AG04449 (cell line): Measurements from ENCODE around the gene ZNF644.
A peak's percentile ranks its signal among the peaks of the same experiment; 100 is the strongest.
"Not testable (repeated sequence)": the region's sequence is repeated elsewhere in the genome, so short reads cannot be mapped to it uniquely, and the experiment has no call there.

ENCODE experiments used
- CTCF ChIA-PET: fragments of 350-600 bp; formaldehyde crosslinking; extraction: SDS; loops from one replicate; lab custom pipeline; 2021; ENCODE audit warnings: antibody characterized with exemption; lab: Yijun Ruan, JAX
- POLR2A ChIA-PET: fragments of 400-600, 350-600 bp; formaldehyde crosslinking; extraction: SDS; loops from one replicate; lab custom pipeline; 2020; ENCODE audit warnings: antibody characterized with exemption, inconsistent platforms; lab: Yijun Ruan, JAX
- DNase-seq: peaks from one replicate; pipeline ENCODE4 v3.0.0-alpha.2; 2010; ENCODE audit warnings: low read depth, low spot score
- H3K4me3 ChIP-seq: 2 replicates; pipeline ENCODE4 v1.5.1; 2011; ENCODE audit warnings: low read depth, mild to moderate bottlenecking, control low read depth, low read length
- TF ChIP-seq, protein P1 (sequence below): IDR thresholded peaks from one replicate; pipeline ENCODE4 v1.5.1; 2011; ENCODE audit warnings: mild to moderate bottlenecking, moderate library complexity, low read length, control low read depth, inconsistent platforms; ENCODE audit not compliant: insufficient read depth; ENCODE audit errors: missing control alignments

Gene ZNF644

GRCh38 chr1:90936731-90937130 lies 85.1 kb downstream of the ZNF644 start:
- POLR2A ChIA-PET = no interaction called here
- CTCF ChIA-PET = interaction anchor here (1.2 to 1.7 kb wide), 2 partner anchors 8 to 215 kb away, joined by 3 to 5 read pairs; no protein-coding TSS in a partner anchor
- H3K4me3 ChIP-seq = no peak overlapping the region
- TF ChIP-seq, protein P1, sequence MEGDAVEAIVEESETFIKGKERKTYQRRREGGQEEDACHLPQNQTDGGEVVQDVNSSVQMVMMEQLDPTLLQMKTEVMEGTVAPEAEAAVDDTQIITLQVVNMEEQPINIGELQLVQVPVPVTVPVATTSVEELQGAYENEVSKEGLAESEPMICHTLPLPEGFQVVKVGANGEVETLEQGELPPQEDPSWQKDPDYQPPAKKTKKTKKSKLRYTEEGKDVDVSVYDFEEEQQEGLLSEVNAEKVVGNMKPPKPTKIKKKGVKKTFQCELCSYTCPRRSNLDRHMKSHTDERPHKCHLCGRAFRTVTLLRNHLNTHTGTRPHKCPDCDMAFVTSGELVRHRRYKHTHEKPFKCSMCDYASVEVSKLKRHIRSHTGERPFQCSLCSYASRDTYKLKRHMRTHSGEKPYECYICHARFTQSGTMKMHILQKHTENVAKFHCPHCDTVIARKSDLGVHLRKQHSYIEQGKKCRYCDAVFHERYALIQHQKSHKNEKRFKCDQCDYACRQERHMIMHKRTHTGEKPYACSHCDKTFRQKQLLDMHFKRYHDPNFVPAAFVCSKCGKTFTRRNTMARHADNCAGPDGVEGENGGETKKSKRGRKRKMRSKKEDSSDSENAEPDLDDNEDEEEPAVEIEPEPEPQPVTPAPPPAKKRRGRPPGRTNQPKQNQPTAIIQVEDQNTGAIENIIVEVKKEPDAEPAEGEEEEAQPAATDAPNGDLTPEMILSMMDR = no peak
- no peak for DNase-seq

DNA sequence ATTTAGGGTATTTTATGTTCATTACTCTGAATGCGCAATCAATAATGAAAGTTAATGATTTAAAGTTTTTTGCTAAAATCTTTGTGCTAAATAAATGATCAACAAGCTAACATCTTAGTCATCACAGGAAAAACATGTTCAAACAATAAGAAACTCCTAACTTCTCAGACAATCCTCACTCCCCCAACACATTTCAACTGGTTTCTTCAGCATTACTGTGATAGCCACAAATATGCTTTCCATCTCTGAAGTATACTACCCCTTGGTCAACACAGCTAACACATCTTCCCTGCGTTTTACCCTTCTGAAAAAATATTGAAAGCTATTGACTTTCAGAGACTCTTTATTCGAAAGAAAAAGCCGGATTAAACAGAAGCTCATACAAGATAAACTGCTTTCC lies 85.8 kb downstream of the ZNF644 start:
- H3K4me3 ChIP-seq = no peak overlapping the region
- TF ChIP-seq, protein P1 = no peak
- ChIA-PET CTCF (interaction anchor here (1.2 to 1.7 kb wide), 2 partner anchors 9 to 214 kb away, joined by 3 to 5 read pairs; no protein-coding TSS in a partner anchor), POLR2A (no interaction called here)
- no peak for DNase-seq

DNA sequence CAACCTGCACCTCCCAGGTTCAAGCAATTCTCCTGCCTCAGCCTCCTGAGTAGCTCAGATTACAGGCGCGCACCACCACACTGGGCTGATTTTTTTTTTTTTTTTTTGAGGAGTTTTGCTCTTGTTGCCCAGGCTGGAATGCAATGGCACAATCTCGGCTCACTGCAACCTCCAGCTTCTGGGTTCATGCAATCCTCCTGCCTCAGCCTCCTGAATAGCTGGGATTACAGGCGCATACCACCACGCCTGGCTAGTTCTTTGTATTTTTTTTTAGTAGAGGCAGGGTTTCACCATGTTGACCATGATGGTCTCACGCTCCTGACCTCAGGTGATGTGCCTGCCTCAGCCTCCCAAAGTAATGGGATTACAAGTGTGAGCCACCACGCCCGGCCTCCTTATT lies 93.6 kb downstream of the ZNF644 start:
- H3K4me3 ChIP-seq, CTCF ChIA-PET, DNase-seq, POLR2A ChIA-PET: not testable (repeated sequence)

DNA sequence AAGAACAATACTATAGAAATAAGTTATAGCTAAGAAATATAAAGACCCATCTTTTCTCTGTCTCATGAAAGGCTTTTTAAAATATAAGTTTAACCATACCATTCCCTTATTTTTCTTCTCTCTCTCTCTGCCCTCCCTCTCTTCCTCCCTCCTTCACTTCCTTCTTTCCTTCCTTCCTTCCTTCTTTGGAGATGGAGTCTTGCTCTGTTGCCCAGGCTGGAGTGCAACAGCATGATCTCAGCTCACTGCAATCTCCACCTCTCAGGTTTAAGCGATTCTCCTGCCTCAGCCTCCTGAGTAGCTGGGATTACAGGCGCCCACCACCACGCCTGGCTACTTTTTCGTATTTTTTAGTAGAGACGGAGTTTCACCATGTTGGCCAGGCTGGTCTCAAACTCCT lies 94.2 kb downstream of the ZNF644 start:
- DNase-seq, H3K4me3 ChIP-seq, CTCF ChIA-PET, POLR2A ChIA-PET: not testable (repeated sequence)

GRCh38 chr1:90926971-90927370 lies 94.9 kb downstream of the ZNF644 start:
- DNase-seq = no peak
- TF ChIP-seq, protein P1 = no peak
- no peak overlapping the region for H3K4me3 ChIP-seq
- ChIA-PET CTCF (no interaction called here), POLR2A (no interaction called here)

- CTCF ChIA-PET = interaction anchor here (0.8 kb wide), 1 partner anchor 205 kb away, joined by 3 read pairs; no protein-coding TSS in a partner anchor
- no peak overlapping the region for H3K4me3 ChIP-seq
- TF ChIP-seq, protein P1 = no peak
- DNase-seq = peak; percentile 31
- POLR2A ChIA-PET = no interaction called here
Observed at GRCh38 chr1:90925928-90926869, 95.6 kb downstream of the ZNF644 start.

- POLR2A ChIA-PET = interaction anchor here (0.9 kb wide), 1 partner anchor 97 kb away, joined by 3 read pairs; the partner anchor contains the start of gene ZNF644
- no peak overlapping the region for H3K4me3 ChIP-seq
- TF ChIP-seq, protein P1 = no peak
- CTCF ChIA-PET = interaction anchor here (0.8 kb wide), 1 partner anchor 204 kb away, joined by 3 read pairs; no protein-coding TSS in a partner anchor
- no peak for DNase-seq
Observed at GRCh38 chr1:90924982-90925381, 96.9 kb downstream of the ZNF644 start.
